OCI-M2 (cell line): ENCODE measurements around the gene ENGASE.

Source experiments
- DNase-seq: peaks from one replicate; lab custom pipeline; 2025; ENCODE audit not compliant: unreplicated experiment; lab: John Stamatoyannopoulos, UW

Gene ENGASE

DNA sequence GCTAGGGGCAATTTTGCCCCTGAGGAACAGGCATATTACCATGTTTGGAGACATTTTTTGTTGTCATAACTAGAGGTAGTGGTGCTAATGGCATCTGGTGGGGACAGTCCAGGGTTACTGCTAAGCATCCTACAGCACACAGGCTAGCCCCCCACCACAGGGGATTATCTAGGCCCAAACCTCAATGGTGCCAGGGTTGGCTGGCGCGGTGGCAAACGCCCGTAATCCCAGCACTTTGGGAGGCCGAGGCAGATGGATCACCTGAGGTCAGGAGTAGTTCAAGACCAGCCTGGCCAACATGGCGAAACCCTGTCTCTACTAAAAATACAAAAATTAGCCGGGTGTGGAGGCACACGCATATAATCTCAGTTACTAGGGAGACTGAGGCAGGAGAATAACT is 35.5 kb upstream of the ENGASE start:
- no peak for DNase-seq

DNA sequence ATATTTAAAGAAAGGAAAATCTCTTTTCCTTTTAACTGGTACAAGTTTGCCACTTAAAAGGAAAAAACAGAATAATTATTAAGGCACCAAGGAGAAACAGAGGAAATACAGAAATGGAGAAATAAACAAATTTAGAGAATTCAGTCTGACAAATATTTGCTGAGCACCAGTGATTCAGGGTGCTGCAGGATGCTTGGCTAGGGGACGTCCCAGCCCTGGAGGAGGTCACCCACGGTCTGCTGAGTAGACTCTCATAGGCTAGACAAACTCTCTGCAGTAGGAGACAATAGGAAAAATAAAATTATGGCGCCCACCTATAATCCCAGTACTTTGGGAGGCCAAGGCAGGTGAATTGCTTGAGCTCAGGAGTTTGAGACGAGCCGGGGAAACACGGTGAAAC is 34.7 kb upstream of the ENGASE start:
- DNase-seq, result no peak

DNA sequence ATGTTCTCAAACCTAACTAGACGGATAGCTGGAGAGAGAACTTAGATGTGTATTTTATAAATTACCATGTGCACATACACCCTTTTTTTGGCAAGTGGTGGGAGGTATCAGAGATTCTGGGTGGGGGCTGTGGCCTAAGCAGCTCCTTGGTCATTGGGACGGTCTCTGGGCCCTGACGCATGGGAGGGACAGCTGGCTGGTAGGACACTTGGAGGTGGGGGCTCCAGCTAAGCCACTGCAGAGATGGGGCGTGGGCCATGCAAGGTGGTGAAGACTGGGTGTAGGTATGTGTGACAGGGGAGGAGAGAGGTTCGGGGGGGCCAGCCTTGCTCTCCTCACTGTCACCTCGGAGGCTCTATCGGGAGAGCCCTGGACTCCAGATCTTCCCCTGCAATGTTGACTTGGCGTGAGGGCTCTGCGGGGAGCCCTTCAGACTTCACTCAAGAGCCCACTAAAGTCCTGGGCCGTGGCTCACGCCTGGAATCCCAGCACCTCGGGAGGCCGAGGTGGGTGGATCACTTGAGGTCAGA is 33.5 kb upstream of the ENGASE start:
- DNase-seq, result no peak

DNA sequence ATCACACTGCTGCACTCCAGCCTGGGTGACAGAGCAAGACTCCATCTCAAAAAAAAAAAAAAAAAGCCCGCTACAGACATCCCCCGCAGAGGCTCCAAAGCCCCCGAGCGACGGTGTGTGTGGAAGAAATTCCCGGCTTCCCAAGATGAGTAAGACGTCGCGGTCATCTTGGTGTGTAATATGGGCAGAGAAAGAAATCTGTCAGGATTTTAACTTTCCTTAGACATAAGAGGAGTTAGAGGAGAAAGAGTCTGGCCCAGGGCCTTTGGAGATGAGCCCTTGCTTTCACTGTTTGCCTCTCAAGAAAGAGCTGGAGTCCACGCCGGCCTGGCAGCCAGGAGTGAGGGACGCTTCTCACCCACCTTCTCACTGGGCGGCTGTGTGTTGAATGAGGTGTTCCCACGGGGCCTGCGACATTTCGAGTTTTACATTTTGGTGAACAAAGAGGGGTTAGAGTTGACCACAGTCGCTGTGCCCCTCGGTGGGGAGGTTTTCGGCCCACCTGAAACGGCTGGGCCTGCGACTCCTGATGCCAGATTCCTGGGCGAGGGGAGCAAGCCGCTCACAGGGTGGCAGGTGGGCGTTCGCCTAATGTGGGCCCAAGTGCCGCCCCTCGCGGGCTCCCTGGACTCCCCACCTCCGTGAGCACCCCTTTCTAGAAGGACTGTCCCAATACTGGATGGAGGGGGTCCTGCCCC is 32.8 kb upstream of the ENGASE start:
- no peak for DNase-seq

DNA sequence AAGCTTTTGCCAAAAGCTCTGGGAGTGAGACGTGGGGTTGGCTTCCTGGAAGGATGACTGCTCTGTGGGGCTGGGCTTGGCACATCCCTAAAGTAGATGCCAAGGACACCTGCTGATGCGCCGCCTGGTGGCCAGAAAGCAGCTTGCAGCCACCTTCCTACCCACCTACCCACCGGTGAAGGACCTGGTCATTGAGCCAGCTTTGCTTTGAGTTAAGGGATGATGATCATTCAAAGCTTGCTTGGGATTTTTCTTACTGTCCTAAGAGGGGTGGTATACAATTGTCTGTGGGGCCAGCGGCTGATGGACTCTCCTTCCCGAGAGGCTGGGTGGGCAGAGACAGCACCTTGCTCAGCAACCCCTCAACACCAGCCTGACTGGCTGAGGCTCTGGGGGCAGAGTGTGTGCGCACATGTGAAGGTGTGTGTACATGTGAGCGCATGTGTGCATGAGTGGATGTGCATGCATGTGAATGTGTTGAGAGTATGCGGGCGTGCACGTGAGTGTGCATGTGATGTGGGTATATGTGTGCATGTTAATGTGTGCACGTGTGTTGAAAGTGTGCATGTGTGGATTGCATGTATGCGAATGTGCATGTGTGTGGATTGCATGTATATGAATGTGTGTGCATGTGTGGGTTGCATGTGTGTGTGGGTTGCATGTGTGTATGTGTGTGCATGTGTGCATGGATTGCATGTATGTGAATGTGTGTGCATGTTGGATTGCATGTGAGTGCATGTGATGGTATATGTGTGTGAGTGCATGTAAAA is 32.0 kb upstream of the ENGASE start:
- no peak for DNase-seq

DNA sequence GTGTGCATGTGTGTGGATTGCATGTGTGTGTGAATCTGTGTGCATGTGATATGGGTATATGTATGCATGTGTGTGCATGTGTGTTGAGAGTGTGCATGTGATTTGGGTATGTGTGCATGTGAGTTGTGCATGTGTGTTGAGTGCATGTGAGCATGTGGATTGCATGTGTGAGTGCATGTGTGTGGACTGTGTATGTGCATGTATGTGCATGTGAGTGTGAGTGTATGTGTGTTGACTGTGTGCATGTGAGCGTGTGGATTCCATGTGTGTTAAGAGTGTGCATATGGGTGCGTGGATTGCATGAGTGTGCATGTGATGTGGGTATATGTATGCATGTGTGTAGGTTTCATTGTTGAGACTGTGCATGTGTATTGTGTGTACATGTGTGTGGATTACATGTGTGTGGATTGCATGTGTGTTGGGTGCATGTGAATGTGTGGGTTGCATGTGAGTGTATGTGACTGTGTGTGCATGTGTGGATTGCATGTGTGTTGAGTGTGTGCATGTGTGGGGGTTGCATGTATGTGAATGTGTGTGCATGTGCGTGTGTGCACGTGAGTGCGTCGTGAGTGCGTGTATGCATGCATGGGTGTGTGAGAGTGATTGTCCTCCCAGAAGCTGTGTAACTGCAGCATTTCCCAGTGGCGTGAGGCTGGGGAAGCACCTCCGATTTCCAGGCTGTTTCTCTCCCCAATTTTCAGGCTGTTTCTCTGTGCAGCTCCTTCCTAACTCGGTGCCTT is 31.3 kb upstream of the ENGASE start:
- no peak for DNase-seq

DNA sequence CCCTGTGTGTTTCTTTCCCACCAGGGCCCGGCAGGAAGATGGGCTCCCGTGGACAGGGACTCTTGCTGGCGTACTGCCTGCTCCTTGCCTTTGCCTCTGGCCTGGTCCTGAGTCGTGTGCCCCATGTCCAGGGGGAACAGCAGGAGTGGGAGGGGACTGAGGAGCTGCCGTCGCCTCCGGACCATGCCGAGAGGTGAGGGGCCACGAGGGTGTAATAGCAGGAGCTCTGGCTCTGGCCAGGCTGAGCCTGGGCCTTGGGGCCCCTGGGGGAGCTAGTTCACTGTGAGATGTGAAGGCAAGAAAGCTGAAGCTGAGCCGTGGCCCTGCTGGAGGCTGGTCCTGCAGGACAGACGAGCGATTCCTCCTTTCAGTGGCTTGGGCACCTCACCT is 30.7 kb upstream of the ENGASE start:
- DNase-seq, result no peak

DNA sequence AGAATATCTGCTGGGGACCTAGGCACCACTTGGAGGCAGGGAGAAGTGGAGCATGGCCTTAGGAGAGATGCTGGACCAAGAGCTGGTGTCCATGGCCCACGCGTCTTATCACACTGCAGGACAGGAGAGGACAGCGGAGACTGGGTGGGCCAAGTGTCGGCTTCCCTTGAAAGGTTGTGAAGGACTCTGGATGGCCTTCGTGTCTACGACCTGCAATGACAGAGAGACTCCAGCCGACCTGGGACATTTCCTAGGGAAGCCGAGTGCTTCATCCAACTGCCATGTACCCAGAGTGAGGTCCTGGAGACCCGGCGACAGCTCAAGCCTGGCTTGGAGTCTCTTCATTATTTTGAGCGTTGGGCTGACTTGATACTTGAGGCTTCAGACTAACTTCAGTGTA is 30.2 kb upstream of the ENGASE start:
- DNase-seq, result no peak

DNA sequence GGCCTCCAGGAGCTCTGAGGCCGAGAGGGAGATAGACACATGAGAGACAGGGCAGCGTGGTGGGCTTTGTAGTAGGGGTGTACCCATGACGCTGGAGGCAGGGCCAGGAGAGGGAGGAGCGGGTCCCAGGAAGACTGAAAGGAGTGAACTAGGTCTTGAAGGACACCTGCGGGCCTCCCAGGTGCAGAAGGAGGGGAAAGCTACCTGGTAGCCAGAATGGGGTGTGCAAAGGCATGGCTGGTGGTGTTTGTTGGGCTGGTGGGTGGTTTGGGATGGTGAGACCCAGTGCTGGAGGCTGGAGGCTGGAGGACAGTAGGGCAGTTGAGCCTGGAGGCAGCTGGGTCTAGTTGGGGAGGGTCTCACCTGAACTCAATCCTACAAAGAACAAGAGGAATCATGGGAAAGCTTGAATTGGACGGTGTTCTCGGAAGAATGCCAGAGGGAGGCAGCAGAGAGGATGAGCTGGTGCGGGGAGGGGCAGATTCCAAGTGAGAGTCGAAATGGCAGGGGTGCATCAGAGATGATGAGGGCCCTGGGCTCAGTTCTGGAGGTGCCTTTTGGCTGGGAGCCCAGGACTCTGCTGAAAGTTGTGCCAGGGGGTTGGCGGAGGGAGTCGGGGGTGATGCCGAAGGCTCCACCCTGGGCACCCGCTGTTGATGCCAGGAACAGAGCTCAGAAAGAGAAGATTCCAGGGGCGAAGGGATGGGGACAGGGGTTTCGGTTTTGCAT is 29.5 kb upstream of the ENGASE start:
- no peak for DNase-seq

DNA sequence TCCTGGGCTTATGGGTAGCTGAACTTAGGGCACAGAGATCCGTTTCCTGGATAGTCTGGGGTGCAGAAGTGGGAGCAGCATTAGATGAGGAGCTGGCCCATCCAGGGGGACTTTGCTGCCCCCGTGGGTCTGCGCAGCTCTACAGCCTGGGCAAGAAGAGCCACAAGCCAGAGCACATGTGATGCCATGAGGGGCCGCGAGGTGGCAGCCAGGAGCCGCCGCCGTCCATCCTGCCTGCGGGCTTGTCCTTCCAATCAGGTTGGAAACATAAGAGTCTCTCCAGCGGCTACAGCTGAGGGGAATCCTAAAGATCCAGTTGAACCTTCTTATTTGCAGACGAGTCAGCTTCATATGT is 28.8 kb upstream of the ENGASE start:
- peak; percentile 24 for DNase-seq

DNA sequence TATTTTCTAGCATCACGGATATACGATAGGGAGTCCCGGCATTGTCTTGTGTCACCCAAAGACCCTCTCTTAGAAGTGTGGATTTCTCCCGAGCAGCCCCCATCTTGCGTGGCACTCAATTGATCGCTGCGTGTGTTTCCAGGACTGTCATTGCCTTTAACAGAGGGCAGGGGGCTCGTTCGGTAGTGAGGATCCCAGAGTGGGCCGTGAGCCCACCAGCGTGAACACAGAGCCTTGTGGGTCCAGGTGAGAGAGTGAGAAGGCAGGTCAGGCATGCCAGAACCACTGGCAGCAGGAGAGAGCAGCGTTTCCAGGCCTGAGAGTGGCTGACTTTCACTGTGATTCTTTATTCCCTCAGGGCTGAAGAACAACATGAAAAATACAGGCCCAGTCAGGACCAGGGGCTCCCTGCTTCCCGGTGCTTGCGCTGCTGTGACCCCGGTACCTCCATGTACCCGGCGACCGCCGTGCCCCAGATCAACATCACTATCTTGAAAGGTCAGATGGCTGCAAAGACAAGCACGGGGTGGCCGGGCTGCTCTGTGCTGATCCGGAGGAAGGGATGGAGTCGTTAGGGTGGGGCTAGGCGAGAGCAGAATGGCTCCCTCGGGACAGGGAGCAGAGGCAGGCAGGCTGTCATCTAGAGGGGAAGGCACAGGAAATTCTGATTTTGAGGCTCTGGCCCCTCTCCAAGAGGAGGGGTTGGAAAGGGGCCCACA is 28.3 kb upstream of the ENGASE start:
- no peak for DNase-seq

DNA sequence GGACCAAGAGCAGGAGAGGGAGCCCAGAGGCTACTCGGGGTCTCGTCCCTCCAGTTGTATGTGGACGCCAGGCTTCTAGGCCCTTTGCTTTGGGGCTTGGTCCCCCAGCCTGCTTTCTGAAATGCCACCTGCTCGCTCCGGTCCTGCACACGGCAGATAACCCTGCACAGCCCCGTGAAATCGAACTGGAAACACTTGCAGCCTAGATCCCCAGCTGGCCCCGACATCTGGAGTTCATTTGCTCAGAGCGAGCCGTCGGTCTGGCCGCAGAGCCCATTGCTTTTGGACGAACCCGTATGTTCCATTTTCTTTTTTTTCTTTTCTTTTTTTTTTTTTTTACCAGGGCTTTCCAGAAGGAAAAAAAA is 27.7 kb upstream of the ENGASE start:
- no peak for DNase-seq

DNA sequence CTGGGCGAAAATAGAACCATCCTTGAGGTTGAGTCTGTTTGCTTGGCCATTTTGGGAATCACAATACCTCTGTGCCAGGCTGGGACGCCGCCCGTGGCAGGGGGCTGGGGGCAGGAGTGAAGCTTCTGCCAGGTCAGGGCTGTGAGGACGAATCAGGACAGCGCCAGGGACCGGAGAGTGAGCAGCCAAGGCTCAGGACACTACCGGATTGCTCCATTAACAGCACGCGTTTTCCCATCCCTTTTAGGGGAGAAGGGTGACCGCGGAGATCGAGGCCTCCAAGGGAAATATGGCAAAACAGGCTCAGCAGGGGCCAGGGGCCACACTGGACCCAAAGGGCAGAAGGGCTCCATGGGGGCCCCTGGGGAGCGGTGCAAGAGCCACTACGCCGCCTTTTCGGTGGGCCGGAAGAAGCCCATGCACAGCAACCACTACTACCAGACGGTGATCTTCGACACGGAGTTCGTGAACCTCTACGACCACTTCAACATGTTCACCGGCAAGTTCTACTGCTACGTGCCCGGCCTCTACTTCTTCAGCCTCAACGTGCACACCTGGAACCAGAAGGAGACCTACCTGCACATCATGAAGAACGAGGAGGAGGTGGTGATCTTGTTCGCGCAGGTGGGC is 27.2 kb upstream of the ENGASE start:
- no peak for DNase-seq

DNA sequence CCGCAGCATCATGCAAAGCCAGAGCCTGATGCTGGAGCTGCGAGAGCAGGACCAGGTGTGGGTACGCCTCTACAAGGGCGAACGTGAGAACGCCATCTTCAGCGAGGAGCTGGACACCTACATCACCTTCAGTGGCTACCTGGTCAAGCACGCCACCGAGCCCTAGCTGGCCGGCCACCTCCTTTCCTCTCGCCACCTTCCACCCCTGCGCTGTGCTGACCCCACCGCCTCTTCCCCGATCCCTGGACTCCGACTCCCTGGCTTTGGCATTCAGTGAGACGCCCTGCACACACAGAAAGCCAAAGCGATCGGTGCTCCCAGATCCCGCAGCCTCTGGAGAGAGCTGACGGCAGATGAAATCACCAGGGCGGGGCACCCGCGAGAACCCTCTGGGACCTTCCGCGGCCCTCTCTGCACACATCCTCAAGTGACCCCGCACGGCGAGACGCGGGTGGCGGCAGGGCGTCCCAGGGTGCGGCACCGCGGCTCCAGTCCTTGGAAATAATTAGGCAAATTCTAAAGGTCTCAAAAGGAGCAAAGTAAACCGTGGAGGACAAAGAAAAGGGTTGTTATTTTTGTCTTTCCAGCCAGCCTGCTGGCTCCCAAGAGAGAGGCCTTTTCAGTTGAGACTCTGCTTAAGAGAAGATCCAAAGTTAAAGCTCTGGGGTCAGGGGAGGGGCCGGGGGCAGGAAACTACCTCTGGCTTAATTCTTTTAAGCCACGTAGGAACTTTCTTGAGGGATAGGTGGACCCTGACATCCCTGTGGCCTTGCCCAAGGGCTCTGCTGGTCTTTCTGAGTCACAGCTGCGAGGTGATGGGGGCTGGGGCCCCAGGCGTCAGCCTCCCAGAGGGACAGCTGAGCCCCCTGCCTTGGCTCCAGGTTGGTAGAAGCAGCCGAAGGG is 26.4 kb upstream of the ENGASE start:
- DNase-seq, result no peak

DNA sequence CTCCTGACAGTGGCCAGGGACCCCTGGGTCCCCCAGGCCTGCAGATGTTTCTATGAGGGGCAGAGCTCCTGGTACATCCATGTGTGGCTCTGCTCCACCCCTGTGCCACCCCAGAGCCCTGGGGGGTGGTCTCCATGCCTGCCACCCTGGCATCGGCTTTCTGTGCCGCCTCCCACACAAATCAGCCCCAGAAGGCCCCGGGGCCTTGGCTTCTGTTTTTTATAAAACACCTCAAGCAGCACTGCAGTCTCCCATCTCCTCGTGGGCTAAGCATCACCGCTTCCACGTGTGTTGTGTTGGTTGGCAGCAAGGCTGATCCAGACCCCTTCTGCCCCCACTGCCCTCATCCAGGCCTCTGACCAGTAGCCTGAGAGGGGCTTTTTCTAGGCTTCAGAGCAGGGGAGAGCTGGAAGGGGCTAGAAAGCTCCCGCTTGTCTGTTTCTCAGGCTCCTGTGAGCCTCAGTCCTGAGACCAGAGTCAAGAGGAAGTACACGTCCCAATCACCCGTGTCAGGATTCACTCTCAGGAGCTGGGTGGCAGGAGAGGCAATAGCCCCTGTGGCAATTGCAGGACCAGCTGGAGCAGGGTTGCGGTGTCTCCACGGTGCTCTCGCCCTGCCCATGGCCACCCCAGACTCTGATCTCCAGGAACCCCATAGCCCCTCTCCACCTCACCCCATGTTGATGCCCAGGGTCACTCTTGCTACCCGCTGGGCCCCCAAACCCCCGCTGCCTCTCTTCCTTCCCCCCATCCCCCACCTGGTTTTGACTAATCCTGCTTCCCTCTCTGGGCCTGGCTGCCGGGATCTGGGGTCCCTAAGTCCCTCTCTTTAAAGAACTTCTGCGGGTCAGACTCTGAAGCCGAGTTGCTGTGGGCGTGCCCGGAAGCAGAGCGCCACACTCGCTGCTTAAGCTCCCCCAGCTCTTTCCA is 25.5 kb upstream of the ENGASE start:
- no peak for DNase-seq

DNA sequence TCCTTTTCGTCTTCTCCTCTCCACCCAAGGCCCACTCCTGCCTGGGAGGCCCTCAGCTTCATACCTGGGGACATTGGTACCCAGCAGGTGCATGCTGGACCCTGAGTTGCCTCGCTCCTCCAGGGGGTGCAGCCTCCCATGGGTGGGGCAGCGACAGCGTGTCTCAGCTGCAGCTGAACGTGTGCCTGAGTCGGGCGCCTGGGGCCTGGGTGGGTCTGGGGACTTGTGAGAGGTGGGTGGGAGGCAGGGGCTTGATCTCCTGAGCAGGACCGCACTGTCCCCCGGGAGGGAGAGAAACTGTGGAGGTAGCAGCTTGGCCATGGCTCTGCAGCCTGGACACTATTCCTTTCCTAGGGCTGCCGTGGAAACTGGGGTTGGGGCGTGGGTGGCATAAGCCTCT is 24.8 kb upstream of the ENGASE start:
- no peak for DNase-seq

DNA sequence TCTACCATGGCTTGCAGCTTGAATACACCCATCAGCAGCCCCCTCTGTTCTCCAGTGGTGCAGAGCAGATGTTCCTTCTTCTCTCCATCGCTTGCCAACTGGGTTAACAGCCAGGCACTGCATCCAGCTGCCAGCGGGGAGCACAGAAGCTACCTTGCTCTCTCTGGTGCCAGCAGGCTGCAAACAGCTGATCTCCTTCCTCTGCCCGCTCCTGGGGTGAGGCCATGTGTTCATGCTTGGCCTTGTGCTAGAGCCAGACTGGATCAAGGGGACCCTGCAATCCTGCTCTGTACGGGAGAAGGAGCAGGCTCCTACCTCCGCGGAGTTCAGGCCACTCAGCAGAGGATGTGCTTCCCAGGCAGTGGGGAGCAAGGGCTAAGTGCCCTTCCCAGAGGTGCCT is 24.1 kb upstream of the ENGASE start:
- no peak for DNase-seq

DNA sequence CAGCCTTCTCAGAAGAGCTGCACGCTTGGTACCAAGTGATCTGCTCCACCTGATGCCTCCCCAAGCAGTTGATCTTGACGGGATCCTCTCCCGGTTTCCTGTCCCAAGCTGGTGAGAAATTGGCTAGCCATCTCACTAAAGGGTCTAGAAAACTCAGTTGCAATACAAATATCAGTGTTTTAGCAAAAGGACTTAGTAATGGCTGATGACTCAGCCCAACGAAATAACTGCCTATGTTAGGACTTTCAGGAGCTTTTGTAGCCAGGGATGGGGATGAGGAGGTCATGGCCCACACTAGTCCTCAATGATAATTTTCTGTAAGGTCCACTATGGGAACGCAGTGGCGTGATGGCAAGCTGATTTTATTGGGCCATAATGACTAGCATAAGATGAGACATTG is 23.3 kb upstream of the ENGASE start:
- DNase-seq, result no peak
